ENCODE data around the gene PRKD3. TPM values are rescaled to one million over a fixed set of nuclear protein-coding genes. Genes with fewer than 3 reads are reported as not detected.

Gene PRKD3
- total and polyA plus RNA-seq, 2 donors (not counting 3 experiments of a cell fraction or from before 2014, with no cell fraction given): 14.9 to 47.3 TPM

- Histone ChIP-seq H3K9me1 (replicated peaks; ENCODE audit: control insufficient read depth, extremely low read depth, insufficient read depth, low read length) (no peaks in the 10 kb centered on the region), H3K27ac (ENCODE audit: insufficient read depth, low read depth, low read length) (no peak overlapping the region), H3K4me2 (ENCODE audit: insufficient read depth, low read length) (no peak overlapping the region), H3K27me3 (ENCODE audit: control insufficient read depth in 2 of 2, insufficient read depth in 2 of 2, low read length in 2 of 2) (no peaks in the 10 kb centered on the region), H3K36me3 (ENCODE audit: control insufficient read depth in 2 of 2, extremely low read depth in 1 of 2, insufficient read depth in 2 of 2, low read length in 2 of 2) (no peaks in the 10 kb centered on the region), H3K4me3 (replicated peaks in 1 of 3; ENCODE audit: insufficient read depth in 1 of 3, low read depth in 1 of 3, low read length in 3 of 3) (no peak overlapping the region), H2AFZ (ENCODE audit: low read depth, low read length) (no peak overlapping the region), H4K20me1 (replicated peaks; ENCODE audit: control insufficient read depth, extremely low read depth, insufficient read depth, low read length) (no peaks in the 10 kb centered on the region), H3K79me2 (ENCODE audit: control insufficient read depth, insufficient read depth, low read length) (no peaks in the 10 kb centered on the region), H3K9ac (replicated peaks; ENCODE audit: extremely low read depth, insufficient read depth, low read length) (no peak overlapping the region), H3K9me3 (replicated peaks; ENCODE audit: control insufficient read depth, insufficient read depth, low read length) (no peaks in the 10 kb centered on the region), H3K4me1 (ENCODE audit: control insufficient read depth, extremely low read depth, insufficient read depth, low read length) (no peaks in the 10 kb centered on the region)
- dilution Hi-C loops (cut with MboI; ENCODE audit: extremely low pct_ligation_motif_present, low sequenced_read_pairs) (no loop called here), intact Hi-C loops (cut with micrococcal nuclease) (no loop called here)
- BruUV-seq (replicated peaks): no TSS peak
- ChIA-PET CTCF (no interaction called here), POLR2A (no interaction called here)
- no peak for TF ChIP-seq MAX (IDR thresholded peaks at IDR 0.05; ENCODE audit: insufficient read depth, insufficient read length)
- no peak for TF ChIP-seq POLR2AphosphoS5 (IDR thresholded peaks at IDR 0.05; ENCODE audit: insufficient read depth, low read depth, low read length)
- FAIRE-seq (no peak), DNase-seq (ENCODE audit: low read depth, low spot score) (no peak)
Measured at GRCh38 chr2:37366773-37367172, 42.1 kb upstream of the PRKD3 start.

GRCh38 chr2:37365669-37366068, 41.0 kb upstream of the PRKD3 start:
- Histone ChIP-seq H3K79me2 (ENCODE audit: control insufficient read depth, insufficient read depth, low read length) (no peaks in the 10 kb centered on the region), H3K4me2 (ENCODE audit: insufficient read depth, low read length) (no peak overlapping the region), H3K9ac (replicated peaks; ENCODE audit: extremely low read depth, insufficient read depth, low read length) (no peak overlapping the region), H3K4me3 (replicated peaks in 1 of 3; ENCODE audit: insufficient read depth in 1 of 3, low read depth in 1 of 3, low read length in 3 of 3) (no peak overlapping the region), H3K9me3 (replicated peaks; ENCODE audit: control insufficient read depth, insufficient read depth, low read length) (no peaks in the 10 kb centered on the region), H2AFZ (ENCODE audit: low read depth, low read length) (no peak overlapping the region), H3K9me1 (replicated peaks; ENCODE audit: control insufficient read depth, extremely low read depth, insufficient read depth, low read length) (no peaks in the 10 kb centered on the region), H4K20me1 (replicated peaks; ENCODE audit: control insufficient read depth, extremely low read depth, insufficient read depth, low read length) (no peaks in the 10 kb centered on the region), H3K4me1 (ENCODE audit: control insufficient read depth, extremely low read depth, insufficient read depth, low read length) (no peaks in the 10 kb centered on the region), H3K36me3 (ENCODE audit: control insufficient read depth in 2 of 2, extremely low read depth in 1 of 2, insufficient read depth in 2 of 2, low read length in 2 of 2) (no peaks in the 10 kb centered on the region), H3K27me3 (ENCODE audit: control insufficient read depth in 2 of 2, insufficient read depth in 2 of 2, low read length in 2 of 2) (no peaks in the 10 kb centered on the region), H3K27ac (ENCODE audit: insufficient read depth, low read depth, low read length) (no peak overlapping the region)
- DNase-seq (ENCODE audit: low read depth, low spot score) (no peak), FAIRE-seq (no peak)
- no peak for TF ChIP-seq JUN (IDR thresholded peaks at IDR 0.05; ENCODE audit: borderline replicate concordance, insufficient read depth, insufficient read length, low read depth)
- no peak for TF ChIP-seq POLR2AphosphoS5 (IDR thresholded peaks at IDR 0.05; ENCODE audit: insufficient read depth, low read depth, low read length)
- TF ChIP-seq MAX (IDR thresholded peaks at IDR 0.05; ENCODE audit: insufficient read depth, insufficient read length): no peak
- no peak for TF ChIP-seq FOS (IDR thresholded peaks at IDR 0.05; ENCODE audit: borderline replicate concordance, insufficient read depth, low read length)
- no peak for TF ChIP-seq MYC (IDR thresholded peaks at IDR 0.05; ENCODE audit: low read depth, low read length)
- TF ChIP-seq GATA2 (IDR thresholded peaks at IDR 0.05; ENCODE audit: insufficient read depth, insufficient read length, low read depth, low read length): no peak
- no peak for TF ChIP-seq POLR2A (IDR thresholded peaks at IDR 0.05; ENCODE audit: low read depth, low read length)
- no TSS peak for BruUV-seq (replicated peaks)
- CTCF ChIA-PET: no interaction called here
- POLR2A ChIA-PET: no interaction called here
- dilution Hi-C loops (cut with MboI; ENCODE audit: extremely low pct_ligation_motif_present, low sequenced_read_pairs): no loop called here
- intact Hi-C loops (cut with micrococcal nuclease): no loop called here
